OCI-LY3 (cell line): ENCODE data around the gene FUT7.

Source experiments
- EZH2phosphoT487 ChIP-seq: fragments of 200-600 bp; shearing (Covaris generic); IDR thresholded peaks from 2 replicates; pipeline ENCODE4 v1.6.1; 2018; ENCODE audit warnings: antibody characterized with exemption, mixed run types, low read depth
- TF ChIP-seq, protein P1 (sequence below): fragments of 200-600, 300-600 bp; sonication (generic); IDR thresholded peaks from 2 replicates; pipeline ENCODE4 v1.5.1; 2014; ENCODE audit warnings: antibody characterized with exemption, low read length, low read depth

DNA sequence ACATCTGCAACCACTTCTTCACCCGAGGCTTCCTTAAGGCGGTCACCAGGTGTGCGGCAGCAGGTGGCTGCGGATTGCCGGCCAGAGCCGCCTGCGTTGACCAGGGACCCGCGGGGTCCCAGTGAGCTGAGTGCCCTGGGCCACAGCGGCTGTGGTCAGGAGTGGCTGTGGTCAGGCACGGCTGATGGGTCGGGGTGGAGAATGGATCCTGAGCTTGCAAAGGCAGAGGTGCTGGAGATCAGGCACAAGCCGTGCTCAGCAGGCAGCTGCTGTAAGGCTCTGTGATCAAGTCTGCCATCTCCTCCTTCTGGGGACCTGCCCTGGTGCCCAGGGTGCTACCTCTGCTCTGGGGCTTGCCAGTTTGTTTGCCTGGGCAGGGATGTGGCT is 47.5 kb upstream of the FUT7 start:
- TF ChIP-seq, protein P1, sequence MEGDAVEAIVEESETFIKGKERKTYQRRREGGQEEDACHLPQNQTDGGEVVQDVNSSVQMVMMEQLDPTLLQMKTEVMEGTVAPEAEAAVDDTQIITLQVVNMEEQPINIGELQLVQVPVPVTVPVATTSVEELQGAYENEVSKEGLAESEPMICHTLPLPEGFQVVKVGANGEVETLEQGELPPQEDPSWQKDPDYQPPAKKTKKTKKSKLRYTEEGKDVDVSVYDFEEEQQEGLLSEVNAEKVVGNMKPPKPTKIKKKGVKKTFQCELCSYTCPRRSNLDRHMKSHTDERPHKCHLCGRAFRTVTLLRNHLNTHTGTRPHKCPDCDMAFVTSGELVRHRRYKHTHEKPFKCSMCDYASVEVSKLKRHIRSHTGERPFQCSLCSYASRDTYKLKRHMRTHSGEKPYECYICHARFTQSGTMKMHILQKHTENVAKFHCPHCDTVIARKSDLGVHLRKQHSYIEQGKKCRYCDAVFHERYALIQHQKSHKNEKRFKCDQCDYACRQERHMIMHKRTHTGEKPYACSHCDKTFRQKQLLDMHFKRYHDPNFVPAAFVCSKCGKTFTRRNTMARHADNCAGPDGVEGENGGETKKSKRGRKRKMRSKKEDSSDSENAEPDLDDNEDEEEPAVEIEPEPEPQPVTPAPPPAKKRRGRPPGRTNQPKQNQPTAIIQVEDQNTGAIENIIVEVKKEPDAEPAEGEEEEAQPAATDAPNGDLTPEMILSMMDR, result no peak
- no peak for TF ChIP-seq EZH2phosphoT487
